ENCODE measurements around the gene MAPK4. TPM values are rescaled to one million over a fixed set of nuclear protein-coding genes. Genes with fewer than 3 reads are reported as not detected.

The MAPK4 gene
- total and polyA plus RNA-seq, 10 of the 15 experiments (the other 5 are each of a cell fraction or from before 2014, with no cell fraction given) = 0.03 to 0.11 (median 0.06) TPM; not detected in 4

GRCh38 chr18:50662775-50663383 is 103.0 kb downstream of the MAPK4 start:
- no peak for FAIRE-seq
- Histone ChIP-seq H3K79me2 (ENCODE audit: control insufficient read depth, insufficient read depth, low read length) (no peaks in the 10 kb centered on the region), H3K9ac (ENCODE audit: control insufficient read depth, insufficient read depth, low read length) (no peak overlapping the region), H3K4me3 (no peak overlapping the region), H3K9me3 (replicated peaks; ENCODE audit: control insufficient read depth, insufficient read depth, low read length) (peaks cover 3% of the 10 kb centered on the region; the same call in 2 of the 3 replicates), H3K36me3 (ENCODE audit: control insufficient read depth in 2 of 2, insufficient read depth in 2 of 2, low read length in 1 of 2) (no peaks in the 10 kb centered on the region), H3K27me3 (replicated peaks in 1 of 2; ENCODE audit: control insufficient read depth in 2 of 2, insufficient read depth in 2 of 2, low read length in 1 of 2) (no peaks in the 10 kb centered on the region; a peak in 1 of 4 replicates), H3K4me2 (ENCODE audit: control insufficient read depth, insufficient read depth) (no peak overlapping the region), H3K27ac (ENCODE audit: control insufficient read depth, insufficient read depth) (no peak overlapping the region), H4K20me1 (ENCODE audit: control insufficient read depth, insufficient read depth) (no peaks in the 10 kb centered on the region), H3K4me1 (ENCODE audit: control insufficient read depth, insufficient read depth, low read length) (no peaks in the 10 kb centered on the region), H2AFZ (ENCODE audit: control insufficient read depth, low read depth, low read length) (no peak overlapping the region)
- intact Hi-C loops (cut with micrococcal nuclease; ENCODE audit: unreplicated experiment) = loop anchor here (5.0 kb wide), 1 partner anchor 119 kb away; no protein-coding TSS in a partner anchor
- SMC1A ChIA-PET (ENCODE audit: uncharacterized antibody, unreplicated experiment) = no interaction called here
- in situ Hi-C loops (cut with MboI) = no loop called here
- WGBS (ENCODE audit: insufficient coverage, insufficient replicate concordance, low lambda C conversion rate, missing lambda C conversion rate) = 33% methylated on average over 10 of the region's 10 CpGs
- DNase-seq (ENCODE audit: low read depth, low spot score) = no peak
- no TSS peak for BruUV-seq (replicated peaks)
- POLR2A ChIA-PET = no interaction called here
- RAD21 ChIA-PET (ENCODE audit: unreplicated experiment) = no interaction called here
- ATAC-seq = no peak
- CTCF ChIA-PET = interaction anchor here (1.3 to 1.5 kb wide), 2 partner anchors 10 to 122 kb away, joined by 4 read pairs; no protein-coding TSS in a partner anchor
- TF ChIP-seq HCFC1 (IDR thresholded peaks at IDR 0.05; ENCODE audit: low read length) (no peak), ZNF622 (IDR thresholded peaks at IDR 0.05) (no peak), EGR1 (IDR thresholded peaks at IDR 0.05; ENCODE audit: borderline replicate concordance in 1 of 2, low read depth in 2 of 2, low read length in 2 of 2) (no peak), ZBTB33 (IDR thresholded peaks at IDR 0.05) (no peak), ZNF274 (IDR thresholded peaks at IDR 0.05; ENCODE audit: insufficient read depth, insufficient read length) (no peak)
- TF ChIP-seq, protein P1, sequence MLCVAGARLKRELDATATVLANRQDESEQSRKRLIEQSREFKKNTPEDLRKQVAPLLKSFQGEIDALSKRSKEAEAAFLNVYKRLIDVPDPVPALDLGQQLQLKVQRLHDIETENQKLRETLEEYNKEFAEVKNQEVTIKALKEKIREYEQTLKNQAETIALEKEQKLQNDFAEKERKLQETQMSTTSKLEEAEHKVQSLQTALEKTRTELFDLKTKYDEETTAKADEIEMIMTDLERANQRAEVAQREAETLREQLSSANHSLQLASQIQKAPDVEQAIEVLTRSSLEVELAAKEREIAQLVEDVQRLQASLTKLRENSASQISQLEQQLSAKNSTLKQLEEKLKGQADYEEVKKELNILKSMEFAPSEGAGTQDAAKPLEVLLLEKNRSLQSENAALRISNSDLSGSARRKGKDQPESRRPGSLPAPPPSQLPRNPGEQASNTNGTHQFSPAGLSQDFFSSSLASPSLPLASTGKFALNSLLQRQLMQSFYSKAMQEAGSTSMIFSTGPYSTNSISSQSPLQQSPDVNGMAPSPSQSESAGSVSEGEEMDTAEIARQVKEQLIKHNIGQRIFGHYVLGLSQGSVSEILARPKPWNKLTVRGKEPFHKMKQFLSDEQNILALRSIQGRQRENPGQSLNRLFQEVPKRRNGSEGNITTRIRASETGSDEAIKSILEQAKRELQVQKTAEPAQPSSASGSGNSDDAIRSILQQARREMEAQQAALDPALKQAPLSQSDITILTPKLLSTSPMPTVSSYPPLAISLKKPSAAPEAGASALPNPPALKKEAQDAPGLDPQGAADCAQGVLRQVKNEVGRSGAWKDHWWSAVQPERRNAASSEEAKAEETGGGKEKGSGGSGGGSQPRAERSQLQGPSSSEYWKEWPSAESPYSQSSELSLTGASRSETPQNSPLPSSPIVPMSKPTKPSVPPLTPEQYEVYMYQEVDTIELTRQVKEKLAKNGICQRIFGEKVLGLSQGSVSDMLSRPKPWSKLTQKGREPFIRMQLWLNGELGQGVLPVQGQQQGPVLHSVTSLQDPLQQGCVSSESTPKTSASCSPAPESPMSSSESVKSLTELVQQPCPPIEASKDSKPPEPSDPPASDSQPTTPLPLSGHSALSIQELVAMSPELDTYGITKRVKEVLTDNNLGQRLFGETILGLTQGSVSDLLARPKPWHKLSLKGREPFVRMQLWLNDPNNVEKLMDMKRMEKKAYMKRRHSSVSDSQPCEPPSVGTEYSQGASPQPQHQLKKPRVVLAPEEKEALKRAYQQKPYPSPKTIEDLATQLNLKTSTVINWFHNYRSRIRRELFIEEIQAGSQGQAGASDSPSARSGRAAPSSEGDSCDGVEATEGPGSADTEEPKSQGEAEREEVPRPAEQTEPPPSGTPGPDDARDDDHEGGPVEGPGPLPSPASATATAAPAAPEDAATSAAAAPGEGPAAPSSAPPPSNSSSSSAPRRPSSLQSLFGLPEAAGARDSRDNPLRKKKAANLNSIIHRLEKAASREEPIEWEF (IDR thresholded peaks at IDR 0.05; ENCODE audit: insufficient replicate concordance, low read depth, low read length) = no peak
- TF ChIP-seq, protein P2, sequence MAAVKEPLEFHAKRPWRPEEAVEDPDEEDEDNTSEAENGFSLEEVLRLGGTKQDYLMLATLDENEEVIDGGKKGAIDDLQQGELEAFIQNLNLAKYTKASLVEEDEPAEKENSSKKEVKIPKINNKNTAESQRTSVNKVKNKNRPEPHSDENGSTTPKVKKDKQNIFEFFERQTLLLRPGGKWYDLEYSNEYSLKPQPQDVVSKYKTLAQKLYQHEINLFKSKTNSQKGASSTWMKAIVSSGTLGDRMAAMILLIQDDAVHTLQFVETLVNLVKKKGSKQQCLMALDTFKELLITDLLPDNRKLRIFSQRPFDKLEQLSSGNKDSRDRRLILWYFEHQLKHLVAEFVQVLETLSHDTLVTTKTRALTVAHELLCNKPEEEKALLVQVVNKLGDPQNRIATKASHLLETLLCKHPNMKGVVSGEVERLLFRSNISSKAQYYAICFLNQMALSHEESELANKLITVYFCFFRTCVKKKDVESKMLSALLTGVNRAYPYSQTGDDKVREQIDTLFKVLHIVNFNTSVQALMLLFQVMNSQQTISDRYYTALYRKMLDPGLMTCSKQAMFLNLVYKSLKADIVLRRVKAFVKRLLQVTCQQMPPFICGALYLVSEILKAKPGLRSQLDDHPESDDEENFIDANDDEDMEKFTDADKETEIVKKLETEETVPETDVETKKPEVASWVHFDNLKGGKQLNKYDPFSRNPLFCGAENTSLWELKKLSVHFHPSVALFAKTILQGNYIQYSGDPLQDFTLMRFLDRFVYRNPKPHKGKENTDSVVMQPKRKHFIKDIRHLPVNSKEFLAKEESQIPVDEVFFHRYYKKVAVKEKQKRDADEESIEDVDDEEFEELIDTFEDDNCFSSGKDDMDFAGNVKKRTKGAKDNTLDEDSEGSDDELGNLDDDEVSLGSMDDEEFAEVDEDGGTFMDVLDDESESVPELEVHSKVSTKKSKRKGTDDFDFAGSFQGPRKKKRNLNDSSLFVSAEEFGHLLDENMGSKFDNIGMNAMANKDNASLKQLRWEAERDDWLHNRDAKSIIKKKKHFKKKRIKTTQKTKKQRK (IDR thresholded peaks at IDR 0.05; ENCODE audit: low read depth, low read length) = no peak
- TF ChIP-seq, protein P3, sequence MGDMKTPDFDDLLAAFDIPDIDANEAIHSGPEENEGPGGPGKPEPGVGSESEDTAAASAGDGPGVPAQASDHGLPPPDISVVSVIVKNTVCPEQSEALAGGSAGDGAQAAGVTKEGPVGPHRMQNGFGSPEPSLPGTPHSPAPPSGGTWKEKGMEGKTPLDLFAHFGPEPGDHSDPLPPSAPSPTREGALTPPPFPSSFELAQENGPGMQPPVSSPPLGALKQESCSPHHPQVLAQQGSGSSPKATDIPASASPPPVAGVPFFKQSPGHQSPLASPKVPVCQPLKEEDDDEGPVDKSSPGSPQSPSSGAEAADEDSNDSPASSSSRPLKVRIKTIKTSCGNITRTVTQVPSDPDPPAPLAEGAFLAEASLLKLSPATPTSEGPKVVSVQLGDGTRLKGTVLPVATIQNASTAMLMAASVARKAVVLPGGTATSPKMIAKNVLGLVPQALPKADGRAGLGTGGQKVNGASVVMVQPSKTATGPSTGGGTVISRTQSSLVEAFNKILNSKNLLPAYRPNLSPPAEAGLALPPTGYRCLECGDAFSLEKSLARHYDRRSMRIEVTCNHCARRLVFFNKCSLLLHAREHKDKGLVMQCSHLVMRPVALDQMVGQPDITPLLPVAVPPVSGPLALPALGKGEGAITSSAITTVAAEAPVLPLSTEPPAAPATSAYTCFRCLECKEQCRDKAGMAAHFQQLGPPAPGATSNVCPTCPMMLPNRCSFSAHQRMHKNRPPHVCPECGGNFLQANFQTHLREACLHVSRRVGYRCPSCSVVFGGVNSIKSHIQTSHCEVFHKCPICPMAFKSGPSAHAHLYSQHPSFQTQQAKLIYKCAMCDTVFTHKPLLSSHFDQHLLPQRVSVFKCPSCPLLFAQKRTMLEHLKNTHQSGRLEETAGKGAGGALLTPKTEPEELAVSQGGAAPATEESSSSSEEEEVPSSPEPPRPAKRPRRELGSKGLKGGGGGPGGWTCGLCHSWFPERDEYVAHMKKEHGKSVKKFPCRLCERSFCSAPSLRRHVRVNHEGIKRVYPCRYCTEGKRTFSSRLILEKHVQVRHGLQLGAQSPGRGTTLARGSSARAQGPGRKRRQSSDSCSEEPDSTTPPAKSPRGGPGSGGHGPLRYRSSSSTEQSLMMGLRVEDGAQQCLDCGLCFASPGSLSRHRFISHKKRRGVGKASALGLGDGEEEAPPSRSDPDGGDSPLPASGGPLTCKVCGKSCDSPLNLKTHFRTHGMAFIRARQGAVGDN (IDR thresholded peaks at IDR 0.05) = no peak

All from GM12878 (cell line).